Activated CD4-positive, alpha-beta T cell treated with anti-CD3 and anti-CD28 coated beads, Interleukin-2, amount 10 ng/mL, durations not matched to agents 7 days and 5 days (primary cell): ENCODE data around the gene SLC9A3. TPM values are rescaled to one million over a fixed set of nuclear protein-coding genes. Genes with fewer than 3 reads are reported as not detected.

Source experiments
- microRNA-seq: library from miRNA; unstranded; fragments of <30 nt; microRNA quantifications from one replicate; pipeline ENCODE4 v1.2.0, GENCODE V29; 2021; ENCODE audit warnings: borderline microRNAs expressed, borderline replicate concordance
- total RNA-seq, 2 experiments: library from RNA; stranded (reverse); gene quantifications; one replicate each; pipeline ENCODE4 v1.2.3, GENCODE V29; 2021

SLC9A3 gene
- total RNA-seq, 2 experiments from 2014 or later, result 1.4 to 2.2 TPM

Small RNA genes lying within 50 kb of the gene (microRNA-seq; reads per million reads assigned to microRNA genes)
- not detected for gene MIR4456

Other genes with a start within 250 kb of the SLC9A3 start
- gene AHRR, start 202.7 kb downstream of the SLC9A3 start, total RNA-seq, result 10 to 100 TPM; 28.3 to 34.9 TPM
- gene EXOC3, start 81.3 kb downstream of the SLC9A3 start, total RNA-seq, result 10 to 100 TPM; 65.5 to 79.0 TPM
- 10 to 100 TPM; 28.2 to 31.6 TPM for gene CEP72, start 87.9 kb upstream of the SLC9A3 start, total RNA-seq
- under 1 TPM; 0.02 to 0.05 TPM for gene TPPP, start 168.9 kb upstream of the SLC9A3 start, total RNA-seq